ENCODE results near the gene PJA1. TPM values are rescaled to one million over a fixed set of nuclear protein-coding genes. Genes with fewer than 3 reads are reported as not detected.

Gene PJA1
- total RNA-seq, 1 experiment from 2014 or later, result 13.4 TPM

DNA sequence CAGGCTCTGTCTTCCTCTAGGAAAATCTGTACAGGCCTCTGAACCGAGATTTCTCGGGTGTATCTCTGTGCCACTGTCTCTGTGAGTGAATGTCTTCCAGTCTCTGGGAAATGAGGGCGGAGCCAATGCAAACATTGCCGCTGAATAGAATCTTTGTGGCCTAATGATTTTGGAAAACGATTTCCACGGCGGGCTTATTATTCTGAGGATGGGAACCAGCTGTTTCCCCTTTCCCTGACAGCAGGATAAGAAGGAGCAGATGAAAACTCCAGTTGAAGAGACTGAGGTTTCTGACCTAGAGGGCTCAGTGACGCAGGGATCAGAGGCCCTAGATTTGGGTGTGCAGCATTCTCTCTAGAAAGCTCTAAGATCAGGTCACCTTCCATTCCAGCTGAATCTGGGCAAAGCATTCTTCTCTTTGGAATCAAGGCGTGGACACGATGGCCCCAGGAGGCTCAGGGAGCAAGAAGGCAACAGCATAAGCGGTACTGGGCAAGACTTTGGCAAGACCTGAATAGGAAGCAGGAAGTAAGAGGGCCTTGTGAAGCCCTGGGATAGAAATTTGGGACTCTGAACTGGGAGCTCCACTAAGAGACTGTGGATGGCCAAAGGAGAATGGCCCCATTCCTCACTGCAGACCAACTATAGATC lies 47.3 kb downstream of the PJA1 start:
- H3K36me3 ChIP-seq (ENCODE audit: control insufficient read depth, insufficient read depth, low read length), result no peaks in the 10 kb centered on the region
- Mint-ChIP-seq H3K9me3 (ENCODE audit: unreplicated experiment) (no peaks in the 10 kb centered on the region), H3K4me1 (ENCODE audit: low read depth, unreplicated experiment) (peaks cover 5% of the 10 kb centered on the region), H3K27ac (ENCODE audit: unreplicated experiment) (no peak overlapping the region), H3K36me3 (ENCODE audit: insufficient read depth, unreplicated experiment) (no peaks in the 10 kb centered on the region), H3K4me3 (ENCODE audit: unreplicated experiment) (no peak overlapping the region), H3K27me3 (ENCODE audit: insufficient read depth, unreplicated experiment) (no peaks in the 10 kb centered on the region)
- DNase-seq, result no peak
- CTCF ChIA-PET, result interaction anchor here (0.6 kb wide), 1 partner anchor 13 kb away, joined by 5 read pairs; no protein-coding TSS in a partner anchor
- TF ChIP-seq, protein P1, sequence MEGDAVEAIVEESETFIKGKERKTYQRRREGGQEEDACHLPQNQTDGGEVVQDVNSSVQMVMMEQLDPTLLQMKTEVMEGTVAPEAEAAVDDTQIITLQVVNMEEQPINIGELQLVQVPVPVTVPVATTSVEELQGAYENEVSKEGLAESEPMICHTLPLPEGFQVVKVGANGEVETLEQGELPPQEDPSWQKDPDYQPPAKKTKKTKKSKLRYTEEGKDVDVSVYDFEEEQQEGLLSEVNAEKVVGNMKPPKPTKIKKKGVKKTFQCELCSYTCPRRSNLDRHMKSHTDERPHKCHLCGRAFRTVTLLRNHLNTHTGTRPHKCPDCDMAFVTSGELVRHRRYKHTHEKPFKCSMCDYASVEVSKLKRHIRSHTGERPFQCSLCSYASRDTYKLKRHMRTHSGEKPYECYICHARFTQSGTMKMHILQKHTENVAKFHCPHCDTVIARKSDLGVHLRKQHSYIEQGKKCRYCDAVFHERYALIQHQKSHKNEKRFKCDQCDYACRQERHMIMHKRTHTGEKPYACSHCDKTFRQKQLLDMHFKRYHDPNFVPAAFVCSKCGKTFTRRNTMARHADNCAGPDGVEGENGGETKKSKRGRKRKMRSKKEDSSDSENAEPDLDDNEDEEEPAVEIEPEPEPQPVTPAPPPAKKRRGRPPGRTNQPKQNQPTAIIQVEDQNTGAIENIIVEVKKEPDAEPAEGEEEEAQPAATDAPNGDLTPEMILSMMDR (IDR thresholded peaks at IDR 0.05; ENCODE audit: insufficient read depth in 1 of 2, low read depth in 1 of 2, low read length in 1 of 2, severe bottlenecking in 1 of 2, unreplicated experiment in 1 of 2), result no peak
- intact Hi-C loops (cut with micrococcal nuclease; ENCODE audit: unreplicated experiment), result no loop called here
- no TSS peak for BruUV-seq (replicated peaks)
- no peaks in the 10 kb centered on the region for H3K9me3 ChIP-seq
- no peaks in the 10 kb centered on the region for H3K4me1 ChIP-seq
- POLR2A ChIA-PET, result no interaction called here
- H3K27me3 ChIP-seq (replicated peaks; ENCODE audit: control insufficient read depth, insufficient read depth, low read length), result no peaks in the 10 kb centered on the region
- H3K4me3 ChIP-seq (ENCODE audit: low read depth, low read length), result no peak overlapping the region

DNA sequence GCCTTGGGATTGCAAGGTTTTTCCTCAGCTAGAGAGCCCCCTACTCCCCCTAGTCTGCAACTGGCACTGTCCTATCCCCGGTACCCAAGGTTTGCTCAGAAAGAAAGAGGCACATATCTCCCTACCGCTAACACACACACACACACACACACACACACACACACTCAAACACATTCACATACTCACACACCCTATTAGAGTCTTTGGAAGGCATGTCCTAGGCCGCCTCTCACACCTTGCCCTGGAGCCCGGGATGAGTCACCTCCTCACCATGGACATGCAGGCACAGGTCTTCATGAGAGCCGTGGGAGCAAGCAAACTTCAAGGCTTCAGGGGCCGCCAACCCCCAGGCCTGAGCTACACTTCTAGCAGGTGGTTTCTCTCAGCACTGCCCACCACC lies 49.2 kb downstream of the PJA1 start:
- Mint-ChIP-seq H3K4me3 (ENCODE audit: unreplicated experiment) (no peak overlapping the region), H3K36me3 (ENCODE audit: insufficient read depth, unreplicated experiment) (no peaks in the 10 kb centered on the region), H3K27ac (ENCODE audit: unreplicated experiment) (no peak overlapping the region), H3K9me3 (ENCODE audit: unreplicated experiment) (no peaks in the 10 kb centered on the region), H3K4me1 (ENCODE audit: low read depth, unreplicated experiment) (peaks cover 5% of the 10 kb centered on the region), H3K27me3 (ENCODE audit: insufficient read depth, unreplicated experiment) (no peaks in the 10 kb centered on the region)
- H3K4me3 ChIP-seq (ENCODE audit: low read depth, low read length), result no peak overlapping the region
- no peaks in the 10 kb centered on the region for H3K9me3 ChIP-seq
- POLR2A ChIA-PET, result no interaction called here
- no peaks in the 10 kb centered on the region for H3K4me1 ChIP-seq
- no peak for DNase-seq
- TF ChIP-seq, protein P1 (IDR thresholded peaks at IDR 0.05; ENCODE audit: insufficient read depth in 1 of 2, low read depth in 1 of 2, low read length in 1 of 2, severe bottlenecking in 1 of 2, unreplicated experiment in 1 of 2), result no peak
- H3K27me3 ChIP-seq (replicated peaks; ENCODE audit: control insufficient read depth, insufficient read depth, low read length), result no peaks in the 10 kb centered on the region
- intact Hi-C loops (cut with micrococcal nuclease; ENCODE audit: unreplicated experiment), result no loop called here
- no TSS peak for BruUV-seq (replicated peaks)
- CTCF ChIA-PET, result no interaction called here
- H3K36me3 ChIP-seq (ENCODE audit: control insufficient read depth, insufficient read depth, low read length), result no peaks in the 10 kb centered on the region

DNA sequence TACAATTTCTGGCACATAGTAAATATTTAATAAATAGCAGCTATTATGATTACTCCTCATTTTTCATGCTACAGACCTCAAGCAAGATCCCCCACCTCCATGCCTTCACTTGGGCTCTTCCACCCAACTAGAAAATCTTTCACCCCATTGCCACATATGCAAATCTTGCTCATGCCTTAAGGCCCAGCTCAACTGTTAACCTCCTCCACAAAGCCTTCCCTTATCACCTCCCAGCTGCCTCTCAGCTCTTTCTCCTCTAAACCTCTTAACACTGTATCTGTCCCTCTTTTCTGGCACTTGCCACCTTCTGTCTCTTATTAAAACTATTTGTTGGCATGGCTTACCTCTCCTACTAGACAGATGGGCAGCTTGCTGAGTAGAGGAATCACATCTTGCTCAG lies 51.5 kb downstream of the PJA1 start:
- Mint-ChIP-seq H3K36me3 (ENCODE audit: insufficient read depth, unreplicated experiment) (no peaks in the 10 kb centered on the region), H3K4me1 (ENCODE audit: low read depth, unreplicated experiment) (peaks cover 14% of the 10 kb centered on the region), H3K27me3 (ENCODE audit: insufficient read depth, unreplicated experiment) (no peaks in the 10 kb centered on the region), H3K4me3 (ENCODE audit: unreplicated experiment) (no peak overlapping the region), H3K27ac (ENCODE audit: unreplicated experiment) (no peak overlapping the region), H3K9me3 (ENCODE audit: unreplicated experiment) (no peaks in the 10 kb centered on the region)
- ChIA-PET POLR2A (interaction anchor here (1.4 kb wide), 1 partner anchor 9 kb away, joined by 3 read pairs; no protein-coding TSS in a partner anchor), CTCF (no interaction called here)
- Histone ChIP-seq H3K36me3 (ENCODE audit: control insufficient read depth, insufficient read depth, low read length) (no peaks in the 10 kb centered on the region), H3K4me3 (ENCODE audit: low read depth, low read length) (no peak overlapping the region), H3K4me1 (peaks cover 19% of the 10 kb centered on the region), H3K9me3 (no peaks in the 10 kb centered on the region), H3K27me3 (replicated peaks; ENCODE audit: control insufficient read depth, insufficient read depth, low read length) (no peaks in the 10 kb centered on the region)
- no TSS peak for BruUV-seq (replicated peaks)
- no peak for DNase-seq
- intact Hi-C loops (cut with micrococcal nuclease; ENCODE audit: unreplicated experiment), result no loop called here
- TF ChIP-seq, protein P1 (IDR thresholded peaks at IDR 0.05; ENCODE audit: insufficient read depth in 1 of 2, low read depth in 1 of 2, low read length in 1 of 2, severe bottlenecking in 1 of 2, unreplicated experiment in 1 of 2), result no peak

Measured in Caco-2 (cell line).